ENCODE measurements around the gene WDR45B.

WDR45B gene

GRCh38 chr17:82648165-82648668 is at the start of gene WDR45B:
Gene WDR45B, minus strand, starts transcription at chr17:82648444. Its CDS starts 104 bp downstream, at chr17:82648340.
- H3K4me3 ChIP-seq (ENCODE audit: control insufficient read depth, low read depth, low read length): peak within 1 kb of the TSS; percentile 94
- TF ChIP-seq CTCF (IDR thresholded peaks at IDR 0.05; ENCODE audit: control insufficient read depth, insufficient read depth, low read depth, low read length, missing control alignments): no peak
- peak; percentile 92 for DNase-seq (ENCODE audit: low read depth)

- H3K4me3 ChIP-seq (ENCODE audit: control insufficient read depth, low read depth, low read length): peak overlapping the region; percentile 55
- TF ChIP-seq CTCF (IDR thresholded peaks at IDR 0.05; ENCODE audit: control insufficient read depth, insufficient read depth, low read depth, low read length, missing control alignments): no peak
- no peak for DNase-seq (ENCODE audit: low read depth)
Observed at GRCh38 chr17:82697808-82698064, 49.5 kb upstream of the WDR45B start.

GRCh38 chr17:82696916-82697807 is 48.9 kb upstream of the WDR45B start:
- no peak for DNase-seq (ENCODE audit: low read depth)
- H3K4me3 ChIP-seq (ENCODE audit: control insufficient read depth, low read depth, low read length): peak overlapping the region; percentile 55
- TF ChIP-seq CTCF (IDR thresholded peaks at IDR 0.05; ENCODE audit: control insufficient read depth, insufficient read depth, low read depth, low read length, missing control alignments): no peak

GRCh38 chr17:82696259-82696658 is 48.0 kb upstream of the WDR45B start:
- no peak for DNase-seq (ENCODE audit: low read depth)
- TF ChIP-seq CTCF (IDR thresholded peaks at IDR 0.05; ENCODE audit: control insufficient read depth, insufficient read depth, low read depth, low read length, missing control alignments): no peak
- H3K4me3 ChIP-seq (ENCODE audit: control insufficient read depth, low read depth, low read length): no peak overlapping the region

GRCh38 chr17:82694647-82695046 is 46.4 kb upstream of the WDR45B start:
- no peak for DNase-seq (ENCODE audit: low read depth)
- no peak for TF ChIP-seq CTCF (IDR thresholded peaks at IDR 0.05; ENCODE audit: control insufficient read depth, insufficient read depth, low read depth, low read length, missing control alignments)
- no peak overlapping the region for H3K4me3 ChIP-seq (ENCODE audit: control insufficient read depth, low read depth, low read length)

- TF ChIP-seq CTCF (IDR thresholded peaks at IDR 0.05; ENCODE audit: control insufficient read depth, insufficient read depth, low read depth, low read length, missing control alignments): no peak
- DNase-seq (ENCODE audit: low read depth): no peak
- H3K4me3 ChIP-seq (ENCODE audit: control insufficient read depth, low read depth, low read length): no peak overlapping the region
Observed at GRCh38 chr17:82693168-82693867, 45.1 kb upstream of the WDR45B start.

Measured in AG09309 (cell line).